MG63 (cell line): Measurements from ENCODE around the gene DNAAF3. TPM values are rescaled to one million over a fixed set of nuclear protein-coding genes. Genes with fewer than 3 reads are reported as not detected.
"Not testable (repeated sequence)": the region's sequence is repeated elsewhere in the genome, so short reads cannot be mapped to it uniquely, and the experiment has no call there.

ENCODE experiments used
- DNase-seq: peaks from one replicate; pipeline ENCODE4 v3.0.0-alpha.2; 2020
- H3K27me3 ChIP-seq: fragments of 250-450 bp; sonication (Bioruptor Pico); 2 replicates; pipeline ENCODE4 v1.5.1; 2020; ENCODE audit warnings: mild to moderate bottlenecking, moderate library complexity
- H3K36me3 ChIP-seq: fragments of 250-450 bp; sonication (Bioruptor Pico); 2 replicates; pipeline ENCODE4 v1.5.1; 2020; ENCODE audit warnings: mild to moderate bottlenecking, moderate library complexity
- H3K4me3 ChIP-seq: fragments of 250-450 bp; sonication (Bioruptor Pico); 2 replicates; pipeline ENCODE4 v1.5.1; 2020; ENCODE audit warnings: mild to moderate bottlenecking, moderate library complexity
- H3K9me3 ChIP-seq: fragments of 250-450 bp; sonication (Bioruptor Pico); 2 replicates; pipeline ENCODE4 v1.5.1; 2020; ENCODE audit warnings: mild to moderate bottlenecking, moderate library complexity
- total RNA-seq: library from RNA; depleted of rRNA; stranded (reverse); fragments of >200 nt; shearing (Covaris generic); gene quantifications from 2 replicates; pipeline ENCODE4 v1.2.3, GENCODE V29; 2014; ENCODE audit warnings: low replicate concordance

The DNAAF3 gene
- total RNA-seq, 1 experiment from 2014 or later = 2.7 TPM

DNA sequence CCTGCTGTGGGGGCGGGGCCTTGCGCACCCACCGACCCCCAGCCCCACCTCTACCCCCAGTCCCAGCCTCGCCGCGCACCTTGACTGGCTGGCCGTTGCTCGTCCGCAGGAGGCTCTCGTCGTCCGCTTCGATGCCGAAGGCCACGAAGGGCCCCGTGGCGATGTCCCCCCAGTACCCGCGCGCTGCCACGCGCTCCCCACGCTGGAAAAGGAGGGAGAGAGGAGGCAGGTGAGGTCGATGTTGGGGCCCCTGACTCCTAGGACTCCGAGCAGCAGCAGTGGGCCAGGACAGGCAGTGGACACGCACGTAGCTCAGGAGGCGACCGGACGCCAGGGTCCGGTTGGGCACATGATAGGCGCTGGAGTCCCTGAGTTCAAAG lies 5.4 kb downstream of the DNAAF3 start:
- Histone ChIP-seq H3K36me3 (no peaks in the 10 kb centered on the region), H3K27me3 (peaks cover 2% of the 10 kb centered on the region; the same call in 1 of the 2 replicates), H3K9me3 (no peaks in the 10 kb centered on the region), H3K4me3 (no peak overlapping the region)
- no peak for DNase-seq

DNA sequence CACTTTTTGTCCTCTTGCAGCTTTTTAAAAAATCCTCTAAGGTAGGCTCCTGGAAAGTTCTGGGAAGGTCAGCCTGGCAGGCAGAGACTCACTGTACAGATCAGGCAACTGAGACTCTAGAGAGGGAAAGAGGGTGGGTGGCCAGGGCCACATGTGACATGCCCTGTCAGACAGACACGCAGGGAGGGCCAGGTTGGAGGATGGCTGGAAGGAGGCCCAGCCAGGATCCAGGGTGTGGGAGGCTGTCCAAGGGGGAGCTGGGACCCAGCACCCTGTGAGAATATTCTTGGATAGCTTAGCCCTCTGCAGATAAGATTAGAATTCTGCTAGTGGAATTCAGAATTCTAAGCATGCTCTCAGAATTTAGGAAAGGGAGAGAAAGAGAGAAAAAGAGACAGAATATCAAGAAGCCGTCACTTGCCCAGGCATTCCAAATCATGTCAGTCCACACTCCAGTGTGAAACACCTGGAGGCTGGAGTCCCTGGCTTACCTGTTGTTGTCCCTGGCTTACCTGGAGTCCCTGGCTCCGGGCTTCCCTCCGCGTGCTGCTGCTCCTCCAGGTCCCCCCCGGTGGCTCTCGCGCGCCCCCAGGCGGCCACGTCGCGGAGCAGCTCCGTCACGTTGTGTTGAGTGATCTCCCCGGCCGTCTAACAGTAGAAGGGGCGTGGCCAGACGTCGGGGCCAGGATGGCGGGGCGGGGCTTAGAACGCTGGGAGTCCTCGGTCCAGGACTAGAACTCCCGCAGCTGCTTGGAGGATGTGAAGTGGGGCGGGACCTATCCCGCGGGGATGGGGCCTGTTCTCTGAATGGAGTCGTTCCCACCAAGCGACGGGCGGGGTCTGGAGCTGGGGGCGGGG lies 6.1 kb downstream of the DNAAF3 start:
- H3K27me3 ChIP-seq = peaks cover 2% of the 10 kb centered on the region; the same call in 1 of the 2 replicates
- H3K36me3 ChIP-seq = no peaks in the 10 kb centered on the region
- DNase-seq = peak; percentile 92
- H3K9me3 ChIP-seq = no peaks in the 10 kb centered on the region
- H3K4me3 ChIP-seq = no peak overlapping the region

DNA sequence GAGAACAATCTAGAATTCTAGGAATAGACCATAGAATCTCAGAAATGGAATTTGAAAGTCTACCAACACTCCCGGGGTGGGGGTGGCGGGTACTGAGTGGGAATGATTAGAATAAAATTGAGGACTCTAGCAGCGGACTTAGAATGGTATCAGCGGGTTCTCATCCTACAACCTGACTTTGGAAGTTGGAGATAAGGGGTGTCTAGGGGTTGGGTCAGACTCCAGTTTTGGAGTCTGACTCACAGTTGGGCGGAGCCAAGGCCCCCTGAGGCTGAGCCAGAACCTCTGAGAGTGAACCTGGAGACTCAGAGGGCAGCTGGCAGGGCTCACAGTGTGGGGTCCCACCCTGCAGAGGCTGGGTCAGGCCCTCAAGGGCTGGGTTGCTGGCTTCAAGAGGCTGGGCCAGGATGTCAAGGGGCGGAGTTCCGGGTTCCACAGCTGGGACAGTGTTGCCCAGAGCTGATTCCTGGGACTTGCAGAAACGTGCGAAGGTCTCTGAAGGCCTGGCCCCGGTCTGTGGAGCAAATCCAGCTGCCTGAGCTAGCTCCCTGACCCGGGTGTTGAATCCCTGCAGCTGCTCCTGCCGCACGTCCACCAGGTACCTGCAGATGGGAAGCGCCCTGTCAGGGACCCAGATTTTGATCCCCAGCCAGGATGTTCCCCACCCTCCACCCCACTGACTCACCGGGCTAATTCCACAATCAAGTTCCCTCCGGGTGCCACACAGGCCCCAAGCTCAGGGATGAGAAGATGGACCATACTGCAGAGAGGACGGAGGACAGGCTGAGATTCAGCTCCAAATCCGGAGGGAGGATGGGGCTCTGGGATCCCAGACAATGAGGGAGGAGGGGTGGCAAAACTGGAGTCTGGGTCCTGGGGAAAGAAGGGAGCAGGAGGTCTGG lies 7.3 kb downstream of the DNAAF3 start:
- peak overlapping the region; percentile 17 for H3K4me3 ChIP-seq
- no peaks in the 10 kb centered on the region for H3K9me3 ChIP-seq
- no peaks in the 10 kb centered on the region for H3K36me3 ChIP-seq
- DNase-seq = peak; percentile 96
- peaks cover 2% of the 10 kb centered on the region; the same call in 1 of the 2 replicates for H3K27me3 ChIP-seq

DNA sequence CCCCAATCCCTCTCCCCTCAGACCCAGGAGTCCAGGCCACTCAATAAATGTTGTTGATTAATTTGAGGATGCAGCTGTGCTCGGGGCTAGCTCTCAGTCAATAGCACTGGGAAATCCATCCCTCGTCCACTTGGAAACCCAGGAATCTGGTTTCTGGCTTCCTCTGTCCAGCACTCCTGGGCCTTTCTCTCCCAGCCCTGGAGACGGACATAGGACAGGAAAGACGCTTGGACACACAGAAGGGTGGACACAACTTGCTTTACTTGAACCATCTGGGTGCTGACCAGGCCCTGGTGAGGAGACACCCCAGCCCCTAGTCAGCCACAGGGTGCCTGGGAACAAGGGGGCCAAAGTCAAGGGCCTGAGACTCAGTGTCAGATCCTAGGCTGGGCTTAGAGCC lies 8.0 kb downstream of the DNAAF3 start:
- H3K27me3 ChIP-seq = peaks cover 2% of the 10 kb centered on the region; the same call in 1 of the 2 replicates
- no peak for DNase-seq

DNA sequence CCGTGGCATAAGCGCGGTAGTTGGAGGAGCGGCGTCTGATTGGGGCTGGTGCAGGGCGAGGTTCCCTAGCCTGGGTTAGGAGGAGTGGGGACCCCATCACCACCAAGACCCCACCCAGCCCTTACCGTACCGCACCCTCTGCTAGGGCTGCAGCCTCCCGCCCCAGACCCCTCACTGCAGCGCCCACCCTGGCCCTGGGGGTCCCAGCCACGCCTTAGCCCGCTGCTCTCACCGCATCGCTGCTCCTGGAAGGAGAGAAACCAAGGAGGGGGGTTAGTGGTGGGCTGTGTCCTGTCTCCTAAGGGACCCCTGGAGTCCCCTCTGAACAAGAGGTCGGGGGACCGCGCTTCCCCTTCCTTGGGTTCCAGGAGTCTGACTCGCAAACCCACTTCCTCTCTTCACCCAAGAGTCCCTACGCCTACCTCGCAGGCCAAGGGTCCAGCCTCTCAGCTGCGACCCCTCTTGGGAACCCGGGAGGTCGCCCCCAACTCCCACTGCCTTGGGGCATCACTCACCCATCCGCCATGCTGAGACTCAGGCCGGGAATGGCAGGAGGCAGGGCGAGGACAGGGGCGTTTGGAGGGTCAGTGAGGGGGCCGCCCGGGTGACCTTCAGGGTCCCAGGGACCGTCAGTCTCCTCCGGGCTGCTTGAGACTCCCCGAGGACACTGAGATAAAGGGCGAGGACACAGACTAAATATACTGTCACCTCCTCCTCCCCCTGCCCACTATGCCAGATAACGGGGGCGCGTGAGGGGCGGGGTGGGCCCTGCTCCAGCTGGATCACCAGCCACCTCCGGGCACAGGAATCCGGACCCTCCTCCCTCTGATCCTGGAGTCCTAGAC lies 9.1 kb downstream of the DNAAF3 start, which contains the start of gene TNNI3:
TSS of gene TNNI3 (minus strand) at position 669 of the 845 bp plus-strand sequence. CDS start at position 526, 143 bp downstream.
- Histone ChIP-seq H3K27me3 (peaks cover 2% of the 10 kb centered on the region; the same call in 1 of the 2 replicates), H3K4me3 (no peak within 1 kb of the TSS), H3K9me3 (no peaks in the 10 kb centered on the region), H3K36me3 (no peaks in the 10 kb centered on the region)
- no peak for DNase-seq

More for the DNA sequence above, 8.0 kb downstream of the DNAAF3 start:
- Histone ChIP-seq H3K4me3 (no peak overlapping the region), H3K36me3 (no peaks in the 10 kb centered on the region), H3K9me3 (no peaks in the 10 kb centered on the region)

DNA sequence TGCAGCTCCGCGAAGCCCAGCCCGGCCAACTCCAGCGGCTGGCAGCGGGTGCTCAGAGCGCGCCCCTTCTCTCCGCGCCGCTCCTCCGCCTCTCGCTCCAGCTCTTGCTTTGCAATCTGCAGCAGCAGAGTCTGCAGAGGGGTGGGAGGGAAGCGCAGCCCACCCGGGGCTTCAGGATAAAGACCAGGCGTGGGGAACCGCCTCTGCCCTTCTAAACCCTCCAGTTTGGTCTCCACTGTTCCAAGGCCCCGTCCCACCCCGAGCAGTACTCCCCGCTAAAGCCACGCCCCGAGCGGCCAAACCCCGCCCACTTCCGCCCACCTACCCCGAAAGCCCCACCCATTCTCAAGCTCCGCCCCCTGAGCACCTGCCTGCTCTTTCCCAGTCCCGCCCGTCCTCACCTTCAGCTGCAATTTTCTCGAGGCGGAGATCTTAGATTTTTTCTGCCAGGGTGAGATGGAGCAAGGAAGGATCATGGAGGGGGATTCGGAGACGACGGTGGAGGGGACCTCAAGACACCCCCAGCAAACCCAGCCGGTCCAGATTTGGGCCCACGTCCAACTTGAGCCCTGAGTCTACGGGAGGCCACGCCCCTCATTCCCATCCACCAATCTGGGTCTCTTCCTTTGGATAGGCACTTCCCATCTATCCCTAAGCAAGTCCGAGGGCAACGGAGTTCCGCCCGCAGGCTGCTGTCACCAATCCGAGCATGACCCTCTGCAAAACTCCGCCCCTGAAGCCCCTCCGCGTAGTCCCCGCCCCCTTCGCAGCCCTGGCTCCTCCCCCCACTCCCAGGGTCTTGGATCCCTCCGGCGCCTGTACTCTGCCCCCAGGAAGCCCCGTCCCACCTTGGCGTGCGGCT lies 10.0 kb downstream of the DNAAF3 start:
- peak; percentile 42 for DNase-seq
- Histone ChIP-seq H3K4me3 (no peak overlapping the region), H3K9me3 (peaks cover 5% of the 10 kb centered on the region), H3K27me3 (no peaks in the 10 kb centered on the region), H3K36me3 (no peaks in the 10 kb centered on the region)

DNA sequence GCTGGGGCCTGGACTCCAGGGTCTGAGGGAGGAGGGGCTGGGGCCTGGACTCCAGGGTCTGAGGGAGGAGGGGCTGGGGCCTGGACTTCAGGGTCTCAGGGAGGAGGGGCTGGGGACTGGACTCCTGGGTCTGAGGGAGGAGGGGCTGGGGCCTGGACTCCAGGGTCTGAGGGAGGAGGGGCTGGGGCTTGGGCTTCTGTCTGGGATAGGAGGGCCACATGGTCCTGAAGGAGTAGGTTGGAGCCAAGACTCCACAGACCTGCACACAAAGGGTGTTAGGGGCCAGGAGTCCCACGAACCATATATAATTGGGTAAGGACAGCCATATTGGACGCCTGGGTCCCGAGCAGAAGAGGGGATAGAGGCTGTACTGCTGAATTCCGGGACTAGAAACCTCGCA lies 10.6 kb downstream of the DNAAF3 start:
- not testable (repeated sequence) for H3K9me3 ChIP-seq, DNase-seq, H3K4me3 ChIP-seq

DNA sequence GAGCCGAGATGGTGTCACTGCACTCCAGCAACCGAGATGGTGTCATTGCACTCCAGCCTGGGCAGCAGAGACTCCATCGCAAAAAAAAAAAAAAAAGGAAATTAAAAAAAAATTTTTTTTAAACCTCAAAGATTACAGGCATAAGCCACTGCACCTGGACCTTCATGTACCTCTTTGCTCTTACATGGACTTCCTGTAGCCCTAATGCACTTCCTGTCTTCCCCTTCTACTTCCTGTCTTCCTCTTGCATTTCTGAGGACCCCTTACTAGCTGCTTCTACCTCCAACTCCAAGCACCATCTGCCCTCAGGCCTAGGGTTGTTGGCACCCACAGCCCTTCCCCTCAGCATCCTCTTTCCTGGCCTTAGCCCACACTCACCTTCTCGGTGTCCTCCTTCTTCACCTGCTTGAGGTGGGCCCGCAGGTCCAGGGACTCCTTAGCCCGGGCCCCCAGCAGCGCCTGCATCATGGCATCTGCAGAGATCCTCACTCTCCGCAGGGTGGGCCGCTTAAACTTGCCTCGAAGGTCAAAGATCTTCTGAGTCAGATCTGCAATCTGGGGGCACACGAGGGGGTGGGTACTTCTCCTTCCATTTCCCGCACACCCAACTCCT lies 12.7 kb downstream of the DNAAF3 start:
- H3K9me3 ChIP-seq = peaks cover 5% of the 10 kb centered on the region
- H3K4me3 ChIP-seq = no peak overlapping the region
- H3K36me3 ChIP-seq = no peaks in the 10 kb centered on the region
- no peak for DNase-seq
- no peaks in the 10 kb centered on the region for H3K27me3 ChIP-seq

More for the DNA sequence above, 10.6 kb downstream of the DNAAF3 start:
- H3K27me3 ChIP-seq, H3K36me3 ChIP-seq: not testable (repeated sequence)

DNA sequence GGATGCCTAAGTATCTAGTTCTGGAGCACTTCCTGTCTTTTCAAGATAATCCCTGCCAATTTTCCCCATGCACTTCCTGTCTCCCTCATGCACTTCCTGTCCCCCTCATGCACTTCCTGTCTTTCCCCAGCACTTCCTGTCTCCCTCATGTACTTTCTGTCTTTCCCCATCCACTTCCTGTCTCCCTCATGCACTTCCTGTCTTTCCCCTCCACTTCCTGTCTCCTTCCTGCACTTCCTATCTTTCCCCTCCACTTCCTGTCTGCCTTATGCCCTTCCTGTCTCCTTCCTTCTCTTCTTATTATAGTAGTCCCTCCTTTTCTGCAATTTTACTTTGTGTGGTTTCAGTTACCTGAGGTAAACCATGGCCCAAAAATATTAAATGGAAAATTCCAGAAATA lies 14.4 kb downstream of the DNAAF3 start:
- H3K9me3 ChIP-seq = peaks cover 5% of the 10 kb centered on the region
- H3K36me3 ChIP-seq = no peaks in the 10 kb centered on the region
- no peaks in the 10 kb centered on the region for H3K27me3 ChIP-seq
- no peak overlapping the region for H3K4me3 ChIP-seq
- DNase-seq = no peak

DNA sequence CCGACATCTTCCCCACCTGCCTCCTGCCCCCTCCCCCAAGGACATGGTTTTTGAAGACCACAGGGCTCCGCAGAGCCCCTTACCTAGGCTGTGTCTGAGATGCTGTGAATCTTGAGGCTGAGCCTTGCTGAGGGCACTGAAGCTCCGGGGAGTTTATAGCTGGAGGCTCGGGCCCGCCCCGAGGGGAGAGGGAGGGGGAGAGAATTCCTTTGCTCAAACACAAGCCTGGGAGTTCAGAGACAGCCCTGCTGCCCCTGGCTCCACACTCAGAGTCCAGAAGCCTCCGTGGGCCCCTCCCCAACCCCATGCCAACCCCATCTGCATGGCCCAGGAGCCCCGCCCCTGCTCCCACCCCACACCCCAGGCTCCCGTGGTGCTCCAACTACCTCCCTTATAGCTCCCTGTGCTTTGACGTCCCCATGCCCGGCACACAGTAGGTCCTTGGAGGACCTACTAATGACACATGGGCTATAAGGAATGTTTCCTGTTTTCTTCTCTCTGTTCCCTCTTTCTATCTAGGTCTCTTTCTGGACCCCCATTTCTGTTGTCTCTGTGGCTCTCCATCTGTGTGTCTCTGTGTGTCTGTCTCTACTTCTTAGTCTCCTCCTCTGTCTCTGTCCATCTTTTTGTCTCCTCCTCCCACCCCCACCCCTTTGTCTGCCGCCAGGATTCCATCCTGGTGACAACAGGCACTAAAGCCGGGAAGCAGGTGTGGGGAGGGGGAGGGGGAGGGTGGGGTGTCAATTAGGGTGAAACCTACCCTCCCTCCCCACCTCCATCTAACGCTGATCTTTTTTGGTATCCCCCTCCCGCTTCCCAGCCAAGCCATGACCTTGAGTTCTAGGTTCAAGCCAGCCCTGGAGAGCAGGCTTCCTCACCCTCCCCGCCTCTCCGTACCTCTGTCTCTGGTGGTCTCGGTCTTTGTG lies 17.1 kb downstream of the DNAAF3 start, which contains the start of gene TNNT1:
TSS of gene TNNT1 (minus strand) at position 129 of the 926 bp plus-strand sequence. CDS start 2,049 bp downstream, outside the sequence.
- H3K9me3 ChIP-seq = peaks cover 5% of the 10 kb centered on the region
- no peaks in the 10 kb centered on the region; the same call in 1 of the 2 replicates for H3K27me3 ChIP-seq
- no peaks in the 10 kb centered on the region for H3K36me3 ChIP-seq
- no peak within 1 kb of the TSS for H3K4me3 ChIP-seq
- no peak for DNase-seq

DNA sequence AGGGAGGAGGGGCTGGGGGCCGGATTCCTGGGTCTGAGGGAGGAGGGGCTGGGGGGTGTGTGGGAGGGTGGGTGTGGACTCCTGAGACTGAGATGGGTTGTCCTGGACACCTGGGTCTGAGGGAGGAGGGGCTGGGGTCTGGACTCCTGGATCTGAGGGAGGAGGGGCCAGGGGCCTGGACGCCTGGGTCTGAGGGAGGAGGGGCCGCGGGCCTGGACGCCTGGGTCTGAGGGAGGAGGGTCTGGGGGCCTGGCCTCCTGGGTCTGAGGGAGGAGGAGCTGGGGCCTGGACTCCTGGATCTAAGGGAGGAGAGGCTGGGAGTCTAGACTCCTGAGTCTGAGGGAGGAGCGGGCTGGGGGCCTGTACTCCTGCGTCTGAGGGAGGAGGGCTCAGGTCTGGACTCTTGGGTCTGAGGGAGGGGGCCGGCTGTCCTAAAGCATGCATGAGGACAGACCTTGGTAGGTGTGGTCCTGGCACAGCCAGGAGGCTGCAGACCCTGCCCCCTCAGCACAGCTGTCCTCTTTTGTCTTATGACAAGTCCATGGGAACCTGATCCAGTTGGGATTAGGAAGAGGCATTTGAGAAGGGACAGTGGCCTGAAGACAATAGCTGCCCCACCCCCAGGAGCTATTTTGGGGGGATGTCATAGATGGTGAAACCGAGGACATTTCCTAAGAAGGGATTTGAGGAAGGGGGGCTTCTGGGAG lies 18.7 kb downstream of the DNAAF3 start:
- peaks cover 10% of the 10 kb centered on the region for H3K27me3 ChIP-seq
- H3K4me3 ChIP-seq = no peak overlapping the region
- peaks cover 5% of the 10 kb centered on the region for H3K9me3 ChIP-seq
- DNase-seq = no peak
- no peaks in the 10 kb centered on the region for H3K36me3 ChIP-seq

DNA sequence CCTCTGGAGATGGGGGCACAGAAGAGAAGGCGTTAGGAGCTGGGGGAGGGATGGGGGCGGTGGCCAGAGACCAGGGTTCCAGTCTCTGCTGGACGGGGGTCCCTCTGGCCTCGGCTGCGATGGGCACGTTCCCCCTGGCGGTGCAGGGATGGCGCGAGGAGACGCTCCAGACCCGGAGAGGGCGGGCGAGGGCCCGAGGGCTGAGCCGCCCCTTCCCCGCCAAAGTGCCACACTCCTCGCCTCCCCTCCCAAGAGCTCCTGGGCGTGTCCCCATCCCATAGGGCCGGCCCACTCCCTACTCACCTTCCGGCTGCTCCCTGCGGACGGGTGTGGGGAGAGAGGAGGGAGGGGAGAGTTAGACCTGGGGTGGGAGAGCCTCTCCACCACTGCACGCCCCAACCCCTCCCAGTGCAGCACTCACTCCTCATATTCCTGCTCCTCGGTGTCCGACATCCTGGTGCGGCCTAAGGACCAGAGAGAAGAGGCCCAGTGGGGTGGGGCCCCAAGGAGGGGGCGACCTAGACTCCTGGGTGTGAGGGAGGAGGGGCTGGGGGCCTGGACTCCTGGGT lies 19.6 kb downstream of the DNAAF3 start:
- Histone ChIP-seq H3K27me3 (peaks cover 19% of the 10 kb centered on the region), H3K9me3 (peaks cover 3% of the 10 kb centered on the region), H3K36me3 (no peaks in the 10 kb centered on the region), H3K4me3 (no peak overlapping the region)
- DNase-seq = no peak

DNA sequence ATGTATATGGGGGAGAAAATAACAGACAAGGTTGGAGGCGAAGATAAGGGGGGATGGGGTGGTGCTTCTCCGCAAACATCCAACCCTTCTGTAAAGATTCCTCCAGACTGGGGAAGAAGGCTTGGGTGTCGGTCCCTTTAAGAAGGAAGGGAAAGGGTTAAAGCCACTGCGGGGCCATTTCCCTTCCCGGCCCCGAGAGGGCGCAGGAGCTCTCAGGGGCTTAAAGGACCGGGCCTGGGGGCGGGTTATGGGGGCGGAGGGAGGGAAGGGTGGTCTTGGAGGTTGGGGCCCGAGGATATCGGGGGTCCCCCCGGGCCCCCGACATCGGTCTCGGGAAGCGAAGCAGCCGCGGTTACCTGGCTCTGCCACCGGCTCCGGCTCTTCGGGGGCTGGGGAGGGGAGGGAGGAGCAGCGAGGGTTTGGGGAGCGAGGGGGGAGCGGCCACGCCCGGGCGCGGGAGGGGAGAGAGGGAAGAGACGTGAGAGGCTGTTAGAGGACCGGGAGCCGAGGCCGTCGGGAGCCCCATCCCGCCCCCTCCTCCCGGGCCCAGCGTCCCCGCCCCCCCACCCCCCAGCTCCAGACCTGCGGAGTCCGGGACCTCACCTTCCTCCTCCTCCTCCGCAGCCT lies 20.2 kb downstream of the DNAAF3 start:
- no peaks in the 10 kb centered on the region for H3K36me3 ChIP-seq
- DNase-seq = no peak
- H3K9me3 ChIP-seq = no peaks in the 10 kb centered on the region
- H3K27me3 ChIP-seq = peaks cover 21% of the 10 kb centered on the region
- no peak overlapping the region for H3K4me3 ChIP-seq
